ENCODE measurements around the gene GARNL3. TPM values are rescaled to one million over a fixed set of nuclear protein-coding genes. Genes with fewer than 3 reads are reported as not detected.

The GARNL3 gene
- total and polyA plus RNA-seq, 2 donors from 2014 or later, result 2.6 to 10.2 TPM

DNA sequence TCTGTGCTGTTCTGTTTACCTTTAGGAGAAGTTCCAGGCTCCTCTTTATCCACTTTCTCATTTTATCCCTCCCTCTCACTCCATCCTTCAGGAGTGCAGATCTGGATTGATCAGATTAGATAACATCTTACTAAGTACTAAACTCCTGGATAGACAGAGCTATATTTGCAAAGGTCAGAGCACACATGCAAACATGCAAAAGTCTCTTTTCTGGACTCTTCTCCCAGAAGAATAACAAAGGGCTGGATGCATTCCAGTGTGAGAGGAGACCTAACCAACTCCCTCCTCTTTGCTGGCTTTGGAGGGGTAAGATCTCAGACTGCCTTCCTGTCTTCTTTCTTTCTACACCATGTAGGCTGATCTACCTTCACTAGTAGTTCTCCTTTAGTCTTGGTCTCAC lies 21.4 kb downstream of the GARNL3 start:
- no peak for DNase-seq
- TF ChIP-seq, protein P1, sequence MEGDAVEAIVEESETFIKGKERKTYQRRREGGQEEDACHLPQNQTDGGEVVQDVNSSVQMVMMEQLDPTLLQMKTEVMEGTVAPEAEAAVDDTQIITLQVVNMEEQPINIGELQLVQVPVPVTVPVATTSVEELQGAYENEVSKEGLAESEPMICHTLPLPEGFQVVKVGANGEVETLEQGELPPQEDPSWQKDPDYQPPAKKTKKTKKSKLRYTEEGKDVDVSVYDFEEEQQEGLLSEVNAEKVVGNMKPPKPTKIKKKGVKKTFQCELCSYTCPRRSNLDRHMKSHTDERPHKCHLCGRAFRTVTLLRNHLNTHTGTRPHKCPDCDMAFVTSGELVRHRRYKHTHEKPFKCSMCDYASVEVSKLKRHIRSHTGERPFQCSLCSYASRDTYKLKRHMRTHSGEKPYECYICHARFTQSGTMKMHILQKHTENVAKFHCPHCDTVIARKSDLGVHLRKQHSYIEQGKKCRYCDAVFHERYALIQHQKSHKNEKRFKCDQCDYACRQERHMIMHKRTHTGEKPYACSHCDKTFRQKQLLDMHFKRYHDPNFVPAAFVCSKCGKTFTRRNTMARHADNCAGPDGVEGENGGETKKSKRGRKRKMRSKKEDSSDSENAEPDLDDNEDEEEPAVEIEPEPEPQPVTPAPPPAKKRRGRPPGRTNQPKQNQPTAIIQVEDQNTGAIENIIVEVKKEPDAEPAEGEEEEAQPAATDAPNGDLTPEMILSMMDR (IDR thresholded peaks at IDR 0.05; ENCODE audit: borderline replicate concordance, extremely low read depth, insufficient read depth), result no peak
- Histone ChIP-seq H3K27me3 (ENCODE audit: control insufficient read depth, insufficient read depth, low read length) (no peaks in the 10 kb centered on the region), H3K4me3 (ENCODE audit: low read length in 3 of 3) (no peak overlapping the region), H3K9me3 (ENCODE audit: control insufficient read depth in 2 of 3, insufficient read depth in 1 of 3, low read length in 3 of 3) (no peaks in the 10 kb centered on the region), H3K36me3 (ENCODE audit: control insufficient read depth in 2 of 3, insufficient read depth in 3 of 3, low read length in 3 of 3) (no peaks in the 10 kb centered on the region), H3K27ac (ENCODE audit: low read depth in 2 of 2, low read length in 2 of 2) (no peak overlapping the region), H3K9ac (ENCODE audit: low read length in 3 of 3) (no peak overlapping the region), H3K4me1 (ENCODE audit: control insufficient read depth in 2 of 3, insufficient read depth in 2 of 3, low read depth in 1 of 3, low read length in 3 of 3) (no peaks in the 10 kb centered on the region)
- no peak for FAIRE-seq
- intact Hi-C loops (cut with DNase I), result no loop called here

- Histone ChIP-seq H3K27me3 (ENCODE audit: control insufficient read depth, insufficient read depth, low read length) (no peaks in the 10 kb centered on the region), H3K9me3 (ENCODE audit: control insufficient read depth in 2 of 3, insufficient read depth in 1 of 3, low read length in 3 of 3) (no peaks in the 10 kb centered on the region), H3K4me1 (ENCODE audit: control insufficient read depth in 2 of 3, insufficient read depth in 2 of 3, low read depth in 1 of 3, low read length in 3 of 3) (no peaks in the 10 kb centered on the region), H3K27ac (ENCODE audit: low read depth in 2 of 2, low read length in 2 of 2) (no peak overlapping the region), H3K9ac (ENCODE audit: low read length in 3 of 3) (no peak overlapping the region), H3K36me3 (ENCODE audit: control insufficient read depth in 2 of 3, insufficient read depth in 3 of 3, low read length in 3 of 3) (no peaks in the 10 kb centered on the region), H3K4me3 (ENCODE audit: low read length in 3 of 3) (no peak overlapping the region)
- TF ChIP-seq, protein P1 (IDR thresholded peaks at IDR 0.05; ENCODE audit: borderline replicate concordance, extremely low read depth, insufficient read depth), result no peak
- DNase-seq, result no peak
- no peak for FAIRE-seq
- intact Hi-C loops (cut with DNase I), result no loop called here
Measured at GRCh38 chr9:127290561-127291065, 26.0 kb downstream of the GARNL3 start.

GRCh38 chr9:127291246-127291778 lies 26.7 kb downstream of the GARNL3 start:
- Histone ChIP-seq H3K4me1 (ENCODE audit: control insufficient read depth in 2 of 3, insufficient read depth in 2 of 3, low read depth in 1 of 3, low read length in 3 of 3) (no peaks in the 10 kb centered on the region), H3K9ac (ENCODE audit: low read length in 3 of 3) (no peak overlapping the region), H3K9me3 (ENCODE audit: control insufficient read depth in 2 of 3, insufficient read depth in 1 of 3, low read length in 3 of 3) (no peaks in the 10 kb centered on the region), H3K36me3 (ENCODE audit: control insufficient read depth in 2 of 3, insufficient read depth in 3 of 3, low read length in 3 of 3) (no peaks in the 10 kb centered on the region), H3K4me3 (ENCODE audit: low read length in 3 of 3) (no peak overlapping the region), H3K27me3 (ENCODE audit: control insufficient read depth, insufficient read depth, low read length) (no peaks in the 10 kb centered on the region), H3K27ac (ENCODE audit: low read depth in 2 of 2, low read length in 2 of 2) (no peak overlapping the region)
- DNase-seq, result no peak
- TF ChIP-seq, protein P1 (IDR thresholded peaks at IDR 0.05; ENCODE audit: borderline replicate concordance, extremely low read depth, insufficient read depth), result no peak
- intact Hi-C loops (cut with DNase I), result no loop called here
- FAIRE-seq, result no peak

GRCh38 chr9:127292415-127292814 lies 27.8 kb downstream of the GARNL3 start:
- no peaks in the 10 kb centered on the region for H3K27me3 ChIP-seq (ENCODE audit: control insufficient read depth, insufficient read depth, low read length)
- FAIRE-seq, result no peak
- DNase-seq, result no peak
- intact Hi-C loops (cut with DNase I), result no loop called here
- H3K4me1 ChIP-seq (ENCODE audit: control insufficient read depth in 2 of 3, insufficient read depth in 2 of 3, low read depth in 1 of 3, low read length in 3 of 3), result no peaks in the 10 kb centered on the region
- H3K27ac ChIP-seq (ENCODE audit: low read depth in 2 of 2, low read length in 2 of 2), result no peak overlapping the region
- H3K9me3 ChIP-seq (ENCODE audit: control insufficient read depth in 2 of 3, insufficient read depth in 1 of 3, low read length in 3 of 3), result no peaks in the 10 kb centered on the region
- no peaks in the 10 kb centered on the region for H3K36me3 ChIP-seq (ENCODE audit: control insufficient read depth in 2 of 3, insufficient read depth in 3 of 3, low read length in 3 of 3)
- no peak overlapping the region for H3K9ac ChIP-seq (ENCODE audit: low read length in 3 of 3)
- H3K4me3 ChIP-seq (ENCODE audit: low read length in 3 of 3), result no peak overlapping the region
- TF ChIP-seq, protein P1 (IDR thresholded peaks at IDR 0.05; ENCODE audit: borderline replicate concordance, extremely low read depth, insufficient read depth), result no peak
